GM08714 (cell line): ENCODE measurements around the gene FABP6.

Experiments
- H3K4me3 ChIP-seq: fragments of 200-500 bp; sonication (Bioruptor generic); 2 replicates; pipeline ENCODE4 v1.5.1; 2014; ENCODE audit warnings: mild to moderate bottlenecking, low read length, inconsistent platforms
- ZNF274 ChIP-seq: IDR thresholded peaks from 2 replicates; pipeline ENCODE4 v1.6.1; 2012; ENCODE audit warnings: mild to moderate bottlenecking, low read depth, low read length

The FABP6 gene

DNA sequence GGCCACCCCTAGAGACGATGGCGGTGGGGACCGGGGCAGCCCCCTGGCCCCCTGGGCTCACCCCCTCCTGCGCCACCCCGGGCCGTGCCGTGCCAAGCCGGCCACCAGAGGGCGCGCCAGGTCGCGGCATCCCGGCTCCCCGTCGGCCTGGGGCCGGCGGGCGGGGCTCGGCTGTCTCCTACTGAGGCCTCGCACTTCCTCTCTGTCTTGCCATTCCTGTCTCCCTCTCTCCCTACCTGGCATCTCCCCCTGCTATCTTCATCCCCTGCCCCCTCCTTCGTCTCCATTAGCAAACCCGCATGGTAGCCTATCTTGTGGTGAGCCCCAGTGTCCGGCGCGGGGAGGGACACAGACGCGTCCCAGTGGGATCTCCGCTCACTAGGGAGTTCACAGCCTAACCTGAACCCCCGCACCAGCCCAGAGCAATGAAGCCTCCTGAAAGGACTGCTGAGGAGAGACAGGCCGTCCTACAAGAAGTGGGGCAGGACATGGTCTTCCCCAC, 29.8 kb upstream of the FABP6 start:
- no peak for TF ChIP-seq ZNF274
- no peak overlapping the region; the same call in 1 of the 2 replicates for H3K4me3 ChIP-seq

DNA sequence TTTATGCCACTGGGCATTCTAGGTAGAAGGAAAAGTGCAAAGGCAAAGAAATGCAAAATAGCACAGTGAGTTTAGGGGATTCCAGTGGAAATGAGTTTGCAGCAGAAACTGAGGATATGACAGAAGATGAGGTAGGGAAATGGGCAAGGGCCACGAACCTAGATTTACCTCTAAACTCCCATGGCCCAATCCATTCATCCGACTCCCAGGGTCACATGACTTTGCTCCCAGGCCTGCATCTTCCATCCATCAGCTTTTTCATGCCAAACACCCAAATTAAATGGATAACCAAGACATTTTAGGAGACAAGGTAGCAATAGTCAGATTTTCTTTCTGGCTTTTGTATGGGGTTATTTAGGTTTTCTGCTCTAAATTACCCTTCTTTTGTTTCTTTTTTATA, 22.2 kb upstream of the FABP6 start:
- TF ChIP-seq ZNF274: no peak
- no peak overlapping the region for H3K4me3 ChIP-seq

DNA sequence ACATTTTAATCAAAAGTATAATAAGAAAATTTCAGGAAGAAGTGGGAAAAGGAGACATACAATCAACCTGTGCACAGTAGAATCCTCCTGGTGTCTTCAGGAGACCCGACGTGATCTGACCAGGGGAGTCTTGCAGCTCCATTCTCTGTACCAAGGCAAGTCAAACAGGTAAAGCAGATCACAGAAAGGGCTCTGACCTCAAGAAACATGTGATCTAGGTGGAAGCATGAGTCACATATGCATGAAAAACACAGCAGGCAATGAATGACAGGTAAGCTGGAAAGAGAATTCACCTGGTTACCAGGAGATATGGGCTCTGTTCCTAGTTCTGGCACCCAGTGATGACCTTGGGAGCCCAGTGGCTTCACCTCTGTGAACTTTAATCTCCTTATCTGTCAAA, 19.4 kb upstream of the FABP6 start:
- H3K4me3 ChIP-seq: no peak overlapping the region
- no peak for TF ChIP-seq ZNF274

DNA sequence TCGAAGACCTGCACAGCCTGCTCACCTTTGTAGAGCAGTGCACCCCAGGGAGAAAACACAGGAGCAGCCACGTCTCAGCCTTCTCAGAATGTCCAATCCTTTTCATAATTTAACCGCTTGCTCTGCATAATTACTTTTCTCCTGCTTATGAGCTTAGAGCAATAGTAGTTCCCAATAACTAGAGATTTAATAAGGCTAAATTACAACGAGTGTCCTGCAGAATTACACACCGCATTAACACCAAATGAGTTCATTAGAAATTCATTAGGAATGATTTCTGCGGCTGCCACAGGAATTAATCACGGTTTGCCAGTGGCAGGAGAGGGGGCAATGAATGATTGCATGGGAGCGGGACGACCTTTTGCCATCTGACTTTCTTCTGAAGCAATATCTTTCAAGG, 18.7 kb upstream of the FABP6 start:
- no peak for TF ChIP-seq ZNF274
- H3K4me3 ChIP-seq: no peak overlapping the region

DNA sequence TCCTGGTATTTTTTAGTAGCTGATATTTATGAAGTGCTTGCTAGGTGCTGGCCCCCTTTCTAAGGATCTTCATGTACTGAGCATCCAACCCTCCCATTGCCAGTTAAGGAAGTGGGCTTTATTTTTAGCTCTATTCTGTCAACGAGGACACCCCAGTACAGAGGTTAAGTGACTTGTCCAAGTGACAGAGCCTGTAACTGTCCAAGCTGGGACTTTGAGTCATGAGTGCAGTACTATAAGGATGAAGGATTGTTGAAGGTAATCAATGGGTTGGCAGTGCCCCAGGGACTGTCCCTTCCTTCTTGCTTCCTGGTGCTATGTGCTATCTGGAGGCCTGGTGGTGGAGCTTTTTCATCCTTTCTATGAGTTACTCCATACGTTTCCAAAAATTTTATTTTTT, 18.0 kb upstream of the FABP6 start:
- no peak overlapping the region for H3K4me3 ChIP-seq
- TF ChIP-seq ZNF274: no peak

DNA sequence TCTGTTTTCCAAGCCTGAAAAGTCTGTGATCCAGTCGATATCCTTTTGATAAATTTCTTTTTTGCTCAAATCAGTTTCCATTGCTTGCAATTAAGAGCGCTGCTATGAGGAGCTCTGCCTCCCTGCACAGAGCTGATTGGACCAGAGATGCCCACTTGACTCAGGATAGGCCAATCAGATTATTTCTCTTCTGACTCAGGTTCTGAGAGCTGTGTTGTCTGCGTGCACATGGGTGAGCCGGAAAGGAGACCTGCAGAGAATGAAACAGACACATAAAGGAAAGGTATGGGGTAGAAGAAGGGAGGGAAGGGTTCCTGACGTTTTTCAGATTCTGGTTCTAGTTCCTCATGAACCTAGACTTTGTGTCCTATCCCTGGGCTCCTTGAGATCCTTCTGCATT, 15.8 kb upstream of the FABP6 start:
- H3K4me3 ChIP-seq: no peak overlapping the region
- TF ChIP-seq ZNF274: no peak

DNA sequence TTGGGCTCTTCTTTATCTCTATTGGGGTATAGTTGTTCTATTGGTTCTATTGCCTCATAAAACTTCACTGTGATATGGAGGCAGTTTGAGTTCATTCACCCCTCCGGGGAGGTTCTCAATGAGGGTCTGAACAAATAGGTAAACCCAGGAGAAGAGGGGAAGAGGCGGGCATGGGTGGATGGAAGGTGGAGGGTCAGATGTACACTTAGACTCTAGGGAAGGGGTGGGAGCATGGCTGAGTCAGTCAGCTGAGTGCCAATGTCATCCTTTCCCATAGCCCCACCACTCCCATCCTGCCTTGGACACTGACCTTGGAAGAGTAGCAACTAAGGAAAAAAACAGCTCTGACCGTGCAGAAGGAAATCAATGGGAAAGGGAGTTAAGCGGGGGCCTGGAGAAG, 9.9 kb upstream of the FABP6 start:
- no peak overlapping the region for H3K4me3 ChIP-seq
- TF ChIP-seq ZNF274: no peak

DNA sequence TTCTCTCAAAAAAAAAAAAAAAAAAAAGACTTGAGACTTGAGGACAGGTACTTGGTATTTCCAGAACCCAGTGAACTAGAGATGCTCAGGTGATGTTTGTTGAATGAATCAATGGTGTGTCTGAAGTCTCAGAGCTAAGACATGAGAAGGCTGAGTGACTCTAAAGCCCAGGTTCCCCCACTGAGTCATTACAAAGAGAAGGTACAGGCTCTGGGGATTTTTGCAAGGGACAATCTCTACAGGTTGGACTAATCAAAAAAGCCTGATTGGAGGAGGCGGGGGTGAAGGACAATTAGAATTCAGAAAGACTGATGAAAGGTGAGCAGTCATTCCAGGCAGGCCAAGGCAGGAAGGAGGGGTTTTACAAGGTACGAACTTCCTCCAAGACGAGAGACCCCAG, 8.2 kb upstream of the FABP6 start:
- TF ChIP-seq ZNF274: no peak
- no peak overlapping the region for H3K4me3 ChIP-seq

DNA sequence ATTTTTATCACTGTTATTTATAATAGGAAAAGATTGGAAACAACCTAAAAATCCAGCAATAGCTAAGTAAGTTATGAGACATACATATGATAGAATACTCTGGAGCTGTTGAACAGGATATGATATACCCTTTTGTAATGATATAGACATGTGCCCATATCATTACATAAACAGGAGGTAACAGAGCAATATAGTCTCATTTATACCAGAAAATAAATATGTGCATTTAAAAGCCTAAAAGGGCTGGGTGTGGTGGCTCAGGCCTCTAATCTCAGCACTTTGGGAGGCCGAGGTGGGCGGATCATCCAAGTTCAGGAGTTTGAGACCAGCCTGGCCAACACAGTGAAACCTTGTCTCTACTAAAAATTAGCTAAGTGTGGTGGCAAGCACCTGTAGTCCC, 2.3 kb upstream of the FABP6 start:
- TF ChIP-seq ZNF274: no peak

DNA sequence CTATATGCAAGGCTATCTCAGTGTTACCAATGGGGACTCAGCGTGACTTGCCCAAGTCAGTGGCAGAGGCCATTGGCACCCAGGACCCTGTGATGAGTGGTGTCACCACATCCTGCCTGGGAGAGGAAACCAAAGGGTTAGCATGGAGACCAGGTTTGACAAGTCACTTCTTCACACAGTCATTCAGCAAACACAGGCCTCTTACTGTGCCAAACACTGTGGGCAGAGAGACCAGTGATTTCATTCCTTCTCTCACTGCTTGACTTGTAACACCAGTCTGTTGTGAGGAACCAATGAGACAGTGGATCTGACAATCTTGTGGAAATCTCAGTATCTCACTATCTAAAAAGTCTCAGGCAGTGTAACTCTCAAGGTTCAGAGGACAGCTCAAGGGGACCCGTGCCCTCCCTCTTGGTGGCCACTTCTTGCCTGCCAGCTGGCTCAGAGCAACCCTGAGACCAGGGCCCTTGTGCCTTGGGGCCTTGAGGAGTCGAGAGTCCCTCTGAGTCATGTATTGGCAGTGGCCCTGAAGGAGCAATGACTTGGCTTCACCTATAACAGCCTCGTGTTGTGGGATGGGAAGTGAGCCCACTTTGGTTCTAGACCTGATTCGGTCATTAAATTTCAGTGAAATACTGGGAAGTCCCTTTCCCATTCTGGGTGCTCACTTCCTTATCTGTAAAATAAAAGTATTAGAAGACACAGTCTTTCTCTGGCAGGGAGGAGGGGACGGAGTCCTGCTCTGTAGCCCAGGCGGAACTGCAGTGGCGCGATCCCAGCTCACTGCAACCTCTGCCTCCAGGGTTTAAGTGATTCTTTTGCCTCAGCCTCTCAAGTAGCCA, 1.6 kb downstream of the FABP6 start:
- no peak for TF ChIP-seq ZNF274
- H3K4me3 ChIP-seq: no peak overlapping the region

More for the DNA sequence above, 2.3 kb upstream of the FABP6 start:
- H3K4me3 ChIP-seq: no peak overlapping the region

DNA sequence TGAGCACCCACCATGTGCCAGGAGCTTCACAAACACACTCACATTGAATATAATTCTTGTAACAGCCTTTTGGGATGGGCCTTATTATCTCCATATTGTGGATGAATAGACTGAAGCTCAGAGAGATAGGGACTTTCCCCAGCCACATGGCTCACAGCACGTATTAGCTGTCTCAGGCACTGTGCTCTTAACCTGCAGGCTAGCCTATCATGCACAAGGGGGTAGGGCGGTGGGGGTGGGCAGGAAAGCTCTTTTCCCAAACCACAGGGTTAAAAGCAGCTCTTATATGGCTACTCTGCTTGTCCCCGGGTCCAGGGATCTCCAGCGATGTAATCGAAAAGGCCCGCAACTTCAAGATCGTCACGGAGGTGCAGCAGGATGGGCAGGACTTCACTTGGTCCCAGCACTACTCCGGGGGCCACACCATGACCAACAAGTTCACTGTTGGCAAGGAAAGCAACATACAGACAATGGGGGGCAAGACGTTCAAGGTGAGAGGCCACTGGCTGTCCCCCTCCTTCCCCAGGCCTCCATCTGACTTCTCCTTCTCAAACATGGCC, 2.6 kb downstream of the FABP6 start:
- TF ChIP-seq ZNF274: no peak
- no peak overlapping the region for H3K4me3 ChIP-seq

DNA sequence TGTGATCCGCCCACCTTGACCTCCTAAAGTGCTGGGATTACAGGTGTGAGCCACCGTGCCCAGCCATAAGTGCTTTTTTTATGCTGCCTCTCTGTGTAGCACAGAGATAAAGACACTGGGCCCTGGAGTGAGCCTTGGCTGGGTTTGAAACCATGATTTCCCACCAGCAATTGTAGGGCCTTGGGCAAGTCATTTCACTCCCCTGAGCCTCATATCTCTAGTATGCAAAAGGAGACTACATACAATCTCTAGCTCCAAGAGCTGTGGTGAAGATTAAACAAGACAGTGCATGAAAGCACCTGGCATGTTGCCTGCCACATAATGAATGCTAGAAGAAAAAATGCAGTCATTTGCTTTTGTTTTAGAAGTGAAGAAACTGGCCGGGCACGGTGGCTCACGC, 3.9 kb downstream of the FABP6 start:
- no peak overlapping the region for H3K4me3 ChIP-seq
- no peak for TF ChIP-seq ZNF274

DNA sequence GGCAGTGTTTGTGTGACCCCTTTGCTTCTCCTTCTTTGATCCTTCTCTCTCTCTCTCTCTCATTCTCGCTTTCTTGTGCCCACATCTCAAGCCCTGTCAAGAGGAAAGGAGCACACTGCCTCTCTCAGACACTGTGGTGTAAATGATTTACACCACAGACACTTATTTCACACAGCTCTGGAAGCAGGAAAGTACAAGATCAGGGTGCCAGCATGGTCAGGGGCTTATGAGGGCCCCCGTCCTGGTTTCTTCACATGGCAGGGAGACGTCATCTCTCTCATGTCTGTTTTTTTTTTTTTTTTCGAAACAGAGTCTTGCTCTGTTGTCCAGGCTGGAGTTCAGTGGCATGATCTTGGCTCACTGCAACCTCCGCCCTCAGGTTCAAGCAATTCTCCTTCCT, 6.4 kb downstream of the FABP6 start:
- no peak overlapping the region for H3K4me3 ChIP-seq
- TF ChIP-seq ZNF274: no peak

DNA sequence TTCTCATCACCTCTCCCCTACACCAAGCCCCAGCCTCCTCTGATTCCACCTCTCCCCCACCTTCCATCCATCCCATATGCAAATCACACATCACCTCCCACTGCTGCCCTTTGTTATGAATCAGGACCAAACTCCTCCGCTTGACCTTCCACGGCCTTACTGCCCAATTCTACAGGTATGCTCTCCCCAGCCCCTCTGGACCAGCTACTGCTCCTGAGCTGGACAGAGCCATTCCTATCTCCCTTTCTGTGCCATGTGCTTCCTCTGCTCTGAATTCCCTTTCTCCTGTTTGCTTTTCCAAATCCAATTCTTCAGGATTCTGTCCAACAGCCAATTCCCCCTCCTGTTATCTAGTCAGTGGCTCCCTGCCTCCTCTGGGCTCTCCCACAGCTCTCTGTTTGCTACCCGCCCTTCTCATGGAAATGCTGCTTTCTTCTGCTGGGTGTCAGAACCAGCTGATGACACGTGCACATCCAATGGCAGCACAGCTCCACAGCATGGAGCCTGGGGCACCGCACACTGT, 8.3 kb downstream of the FABP6 start:
- TF ChIP-seq ZNF274: no peak
- no peak overlapping the region for H3K4me3 ChIP-seq

DNA sequence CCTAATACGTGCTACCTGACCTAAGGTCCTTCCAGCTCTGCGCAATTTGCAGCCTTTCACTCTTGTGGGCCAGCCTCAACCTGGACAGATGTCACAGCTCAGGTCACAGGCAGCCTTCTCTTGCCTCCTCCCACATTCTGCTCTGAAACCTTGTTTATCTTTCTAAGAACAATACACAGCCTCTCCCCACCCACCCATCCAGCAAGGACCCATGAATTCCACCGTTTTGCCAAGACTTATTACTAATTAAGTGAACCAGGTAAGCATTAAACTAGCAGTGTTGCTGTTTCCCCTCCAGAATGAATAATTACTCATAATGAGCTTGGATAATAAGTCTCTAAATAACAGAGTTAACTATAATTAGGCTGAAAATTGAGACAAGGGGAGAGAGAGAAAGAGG, 11.0 kb downstream of the FABP6 start:
- H3K4me3 ChIP-seq: no peak overlapping the region
- TF ChIP-seq ZNF274: no peak
